ENCODE measurements around the gene DHRS4L2. TPM values are rescaled to one million over a fixed set of nuclear protein-coding genes. Genes with fewer than 3 reads are reported as not detected.
"Not testable (repeated sequence)": the region's sequence is repeated elsewhere in the genome, so short reads cannot be mapped to it uniquely, and the experiment has no call there.

DHRS4L2 gene
- polyA plus RNA-seq, 3 donors: 22.1 to 46.6 (median 42.6) TPM

GRCh38 chr14:23969130-23969480 lies 19.6 kb upstream of the DHRS4L2 start:
- H3K27me3 ChIP-seq (ENCODE audit: control insufficient read depth in 2 of 2, insufficient read depth in 2 of 2, low read length in 2 of 2); H3K79me2 ChIP-seq (ENCODE audit: insufficient read depth, low read length); H3K9ac ChIP-seq (ENCODE audit: insufficient read depth, low read length, poor library complexity, severe bottlenecking); H3K4me2 ChIP-seq (replicated peaks; ENCODE audit: extremely low read depth, low read length, poor library complexity, severe bottlenecking); DNase-seq; H4K20me1 ChIP-seq (ENCODE audit: insufficient read depth, low read length); H3K27ac Mint-ChIP-seq; H3K9me3 ChIP-seq (replicated peaks in 1 of 2; ENCODE audit: control insufficient read depth in 1 of 2, insufficient read depth in 1 of 2, low read length in 2 of 2); H3K4me3 ChIP-seq (replicated peaks in 1 of 3; ENCODE audit: low read depth in 2 of 3, low read length in 3 of 3); H3K4me3 Mint-ChIP-seq; H3K27ac ChIP-seq (ENCODE audit: low read depth in 1 of 2, low read length in 2 of 2); H3K27me3 Mint-ChIP-seq (ENCODE audit: low read depth in 3 of 3); H3K9me3 Mint-ChIP-seq; H3K36me3 ChIP-seq (replicated peaks in 1 of 2; ENCODE audit: control insufficient read depth in 1 of 2, insufficient read depth in 2 of 2, low read length in 2 of 2); intact Hi-C loops (cut with micrococcal nuclease); H2AFZ ChIP-seq (ENCODE audit: insufficient read depth, low read depth, low read length, poor library complexity, severe bottlenecking); H3K36me3 Mint-ChIP-seq: not testable (repeated sequence)
- WGBS (ENCODE audit: insufficient coverage): no CpG with 5 or more reads among the region's 9 CpGs
- peaks cover 24 to 27% of the 10 kb centered on the region in 2 donors for H3K4me1 ChIP-seq (ENCODE audit: control insufficient read depth in 1 of 2, insufficient read depth in 2 of 2, low read length in 2 of 2)
- peaks cover 27% of the 10 kb centered on the region for H3K4me1 Mint-ChIP-seq

DNA sequence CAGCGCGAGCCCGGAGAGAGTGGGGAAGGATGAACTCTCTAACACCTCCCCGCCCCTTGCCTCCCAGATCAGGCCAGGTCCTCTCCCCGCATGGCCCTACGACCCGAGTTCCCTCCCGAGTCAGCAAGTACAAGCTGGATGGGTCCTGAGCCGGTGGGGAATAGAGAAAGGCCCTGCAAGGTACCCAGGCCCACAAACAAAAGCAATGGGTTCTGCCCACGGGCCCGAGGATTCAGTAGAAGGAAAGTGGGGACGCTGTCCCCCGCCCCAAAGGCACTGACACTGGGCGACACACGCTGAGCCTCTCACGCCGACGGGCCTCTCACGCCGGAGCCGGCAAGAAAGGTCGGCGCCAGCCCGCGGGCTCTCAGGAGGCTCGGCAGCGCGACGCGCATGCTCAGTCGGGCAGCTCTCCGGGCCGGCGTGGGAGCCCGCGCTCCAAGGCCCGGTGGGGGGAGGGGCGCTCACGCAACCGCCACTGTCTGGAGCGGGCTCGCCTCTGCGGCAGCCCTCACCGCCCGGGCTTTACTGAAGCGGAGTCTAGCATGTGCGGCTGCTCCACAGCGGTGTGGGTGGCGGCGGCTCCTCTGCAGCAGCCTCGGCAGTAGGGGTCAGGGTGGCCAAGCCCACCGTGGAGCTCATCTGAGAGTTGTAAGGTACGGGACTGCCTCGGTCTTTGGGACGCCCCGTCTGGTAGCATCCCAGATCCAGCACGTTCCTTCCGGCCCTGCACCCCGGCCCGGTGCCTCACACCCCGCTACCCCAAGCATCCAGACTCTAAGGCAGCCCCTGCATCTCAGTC lies 19.0 kb upstream of the DHRS4L2 start:
- H3K27me3 ChIP-seq (ENCODE audit: control insufficient read depth in 2 of 2, insufficient read depth in 2 of 2, low read length in 2 of 2); H3K36me3 Mint-ChIP-seq; H3K27ac ChIP-seq (ENCODE audit: low read depth in 1 of 2, low read length in 2 of 2); H3K9me3 Mint-ChIP-seq; H3K27me3 Mint-ChIP-seq (ENCODE audit: low read depth in 3 of 3); H3K4me2 ChIP-seq (replicated peaks; ENCODE audit: extremely low read depth, low read length, poor library complexity, severe bottlenecking); H4K20me1 ChIP-seq (ENCODE audit: insufficient read depth, low read length); intact Hi-C loops (cut with micrococcal nuclease); H3K79me2 ChIP-seq (ENCODE audit: insufficient read depth, low read length); H3K9me3 ChIP-seq (replicated peaks in 1 of 2; ENCODE audit: control insufficient read depth in 1 of 2, insufficient read depth in 1 of 2, low read length in 2 of 2); H3K36me3 ChIP-seq (replicated peaks in 1 of 2; ENCODE audit: control insufficient read depth in 1 of 2, insufficient read depth in 2 of 2, low read length in 2 of 2); H3K27ac Mint-ChIP-seq: not testable (repeated sequence)
- Mint-ChIP-seq H3K4me3 (peak overlapping the region in 1 of 2 donors; percentile 60), H3K4me1 (peaks cover 32% of the 10 kb centered on the region)
- Histone ChIP-seq H3K9ac (ENCODE audit: insufficient read depth, low read length, poor library complexity, severe bottlenecking) (peak overlapping the region; percentile 8), H2AFZ (ENCODE audit: insufficient read depth, low read depth, low read length, poor library complexity, severe bottlenecking) (peak overlapping the region; percentile 35), H3K4me3 (replicated peaks in 1 of 3; ENCODE audit: low read depth in 2 of 3, low read length in 3 of 3) (peak overlapping the region; percentile 21 to 57 (median 40)), H3K4me1 (ENCODE audit: control insufficient read depth in 1 of 2, insufficient read depth in 2 of 2, low read length in 2 of 2) (peaks cover 24 to 27% of the 10 kb centered on the region in 2 donors)
- 4% methylated on average over 32 of the region's 61 CpGs for WGBS (ENCODE audit: insufficient coverage)
- peak in 2 of 3 donors; percentile 17 to 28 for DNase-seq

DNA sequence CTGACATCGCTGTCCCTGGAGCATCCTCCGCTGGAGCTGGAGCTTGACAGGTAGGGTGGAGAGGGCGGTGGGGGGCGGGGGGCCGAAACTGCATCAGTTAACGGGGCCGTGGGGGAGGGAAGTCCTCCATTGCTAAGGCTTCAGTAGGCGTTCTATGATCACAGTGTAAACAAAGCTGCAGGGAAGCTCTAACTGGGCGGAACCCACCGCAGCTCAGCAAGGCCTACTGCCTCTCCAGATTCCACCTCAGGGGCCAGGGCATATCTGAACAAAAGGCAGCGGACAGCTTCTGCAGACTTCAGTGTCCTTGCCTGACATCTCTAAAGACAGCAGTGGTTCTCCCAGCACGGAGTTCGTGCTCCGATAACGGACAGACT lies 18.5 kb upstream of the DHRS4L2 start:
- H3K79me2 ChIP-seq (ENCODE audit: insufficient read depth, low read length); H3K9me3 Mint-ChIP-seq; H4K20me1 ChIP-seq (ENCODE audit: insufficient read depth, low read length); H3K36me3 Mint-ChIP-seq; H2AFZ ChIP-seq (ENCODE audit: insufficient read depth, low read depth, low read length, poor library complexity, severe bottlenecking); H3K27me3 ChIP-seq (ENCODE audit: control insufficient read depth in 2 of 2, insufficient read depth in 2 of 2, low read length in 2 of 2); H3K27ac ChIP-seq (ENCODE audit: low read depth in 1 of 2, low read length in 2 of 2); H3K9me3 ChIP-seq (replicated peaks in 1 of 2; ENCODE audit: control insufficient read depth in 1 of 2, insufficient read depth in 1 of 2, low read length in 2 of 2); H3K27me3 Mint-ChIP-seq (ENCODE audit: low read depth in 3 of 3); H3K36me3 ChIP-seq (replicated peaks in 1 of 2; ENCODE audit: control insufficient read depth in 1 of 2, insufficient read depth in 2 of 2, low read length in 2 of 2); intact Hi-C loops (cut with micrococcal nuclease); H3K4me2 ChIP-seq (replicated peaks; ENCODE audit: extremely low read depth, low read length, poor library complexity, severe bottlenecking); H3K9ac ChIP-seq (ENCODE audit: insufficient read depth, low read length, poor library complexity, severe bottlenecking); H3K27ac Mint-ChIP-seq; DNase-seq: not testable (repeated sequence)
- H3K4me1 ChIP-seq (ENCODE audit: control insufficient read depth in 1 of 2, insufficient read depth in 2 of 2, low read length in 2 of 2): peaks cover 21 to 26% of the 10 kb centered on the region in 2 donors
- Mint-ChIP-seq H3K4me3 (peak overlapping the region in 1 of 2 donors; percentile 53), H3K4me1 (peaks cover 38% of the 10 kb centered on the region)
- 94% methylated on average over 3 of the region's 15 CpGs for WGBS (ENCODE audit: insufficient coverage)
- peak overlapping the region in 1 of 3 experiments; percentile 40 for H3K4me3 ChIP-seq (replicated peaks in 1 of 3; ENCODE audit: low read depth in 2 of 3, low read length in 3 of 3)

GRCh38 chr14:23973178-23973577 lies 15.6 kb upstream of the DHRS4L2 start:
- H3K27ac ChIP-seq (ENCODE audit: low read depth in 1 of 2, low read length in 2 of 2); H3K9me3 Mint-ChIP-seq; H3K9ac ChIP-seq (ENCODE audit: insufficient read depth, low read length, poor library complexity, severe bottlenecking); H3K36me3 ChIP-seq (replicated peaks in 1 of 2; ENCODE audit: control insufficient read depth in 1 of 2, insufficient read depth in 2 of 2, low read length in 2 of 2); H3K36me3 Mint-ChIP-seq; intact Hi-C loops (cut with micrococcal nuclease); H3K4me3 ChIP-seq (replicated peaks in 1 of 3; ENCODE audit: low read depth in 2 of 3, low read length in 3 of 3); H2AFZ ChIP-seq (ENCODE audit: insufficient read depth, low read depth, low read length, poor library complexity, severe bottlenecking); H3K27me3 ChIP-seq (ENCODE audit: control insufficient read depth in 2 of 2, insufficient read depth in 2 of 2, low read length in 2 of 2); H4K20me1 ChIP-seq (ENCODE audit: insufficient read depth, low read length); H3K27me3 Mint-ChIP-seq (ENCODE audit: low read depth in 3 of 3); H3K9me3 ChIP-seq (replicated peaks in 1 of 2; ENCODE audit: control insufficient read depth in 1 of 2, insufficient read depth in 1 of 2, low read length in 2 of 2); DNase-seq; H3K4me2 ChIP-seq (replicated peaks; ENCODE audit: extremely low read depth, low read length, poor library complexity, severe bottlenecking); H3K79me2 ChIP-seq (ENCODE audit: insufficient read depth, low read length); H3K4me3 Mint-ChIP-seq: not testable (repeated sequence)
- peaks cover 3 to 15% of the 10 kb centered on the region in 2 donors for H3K4me1 ChIP-seq (ENCODE audit: control insufficient read depth in 1 of 2, insufficient read depth in 2 of 2, low read length in 2 of 2)
- no CpG with 5 or more reads among the region's 8 CpGs for WGBS (ENCODE audit: insufficient coverage)
- peak overlapping the region in 1 of 7 donors; percentile 15 for H3K27ac Mint-ChIP-seq
- H3K4me1 Mint-ChIP-seq: peaks cover 38% of the 10 kb centered on the region
